ENCODE results near the gene PBRM1.

The PBRM1 gene

DNA sequence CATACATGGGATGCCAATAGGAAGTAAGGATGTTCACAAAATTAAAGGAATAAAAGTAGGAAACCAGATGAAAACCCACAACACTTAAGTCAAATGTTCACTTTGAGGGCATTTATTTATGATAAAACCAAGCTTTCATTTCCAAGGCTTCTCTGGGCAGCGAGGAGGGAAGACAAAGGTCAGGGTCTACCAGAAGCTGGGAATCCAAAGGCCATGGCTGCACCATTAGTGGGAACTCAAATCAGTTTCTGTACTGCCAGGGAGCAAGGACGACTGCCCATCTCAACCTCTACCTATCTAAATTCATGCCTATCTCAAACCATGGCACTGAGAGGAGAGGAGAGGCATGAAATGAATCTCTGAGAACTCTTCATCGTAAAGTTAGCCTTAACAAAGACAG lies 22.6 kb downstream of the PBRM1 start:
- H3K9me3 ChIP-seq (ENCODE audit: severe bottlenecking) = no peaks in the 10 kb centered on the region
- TF ChIP-seq, protein P1, sequence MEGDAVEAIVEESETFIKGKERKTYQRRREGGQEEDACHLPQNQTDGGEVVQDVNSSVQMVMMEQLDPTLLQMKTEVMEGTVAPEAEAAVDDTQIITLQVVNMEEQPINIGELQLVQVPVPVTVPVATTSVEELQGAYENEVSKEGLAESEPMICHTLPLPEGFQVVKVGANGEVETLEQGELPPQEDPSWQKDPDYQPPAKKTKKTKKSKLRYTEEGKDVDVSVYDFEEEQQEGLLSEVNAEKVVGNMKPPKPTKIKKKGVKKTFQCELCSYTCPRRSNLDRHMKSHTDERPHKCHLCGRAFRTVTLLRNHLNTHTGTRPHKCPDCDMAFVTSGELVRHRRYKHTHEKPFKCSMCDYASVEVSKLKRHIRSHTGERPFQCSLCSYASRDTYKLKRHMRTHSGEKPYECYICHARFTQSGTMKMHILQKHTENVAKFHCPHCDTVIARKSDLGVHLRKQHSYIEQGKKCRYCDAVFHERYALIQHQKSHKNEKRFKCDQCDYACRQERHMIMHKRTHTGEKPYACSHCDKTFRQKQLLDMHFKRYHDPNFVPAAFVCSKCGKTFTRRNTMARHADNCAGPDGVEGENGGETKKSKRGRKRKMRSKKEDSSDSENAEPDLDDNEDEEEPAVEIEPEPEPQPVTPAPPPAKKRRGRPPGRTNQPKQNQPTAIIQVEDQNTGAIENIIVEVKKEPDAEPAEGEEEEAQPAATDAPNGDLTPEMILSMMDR (IDR thresholded peaks at IDR 0.05; ENCODE audit: low read depth, low read length) = no peak
- H3K27ac ChIP-seq = no peak overlapping the region
- H3K36me3 ChIP-seq = peaks cover 68% of the 10 kb centered on the region
- H3K4me3 ChIP-seq (ENCODE audit: low read depth, low read length) = no peak overlapping the region
- H3K27me3 ChIP-seq (ENCODE audit: insufficient read depth, low read depth, severe bottlenecking) = no peaks in the 10 kb centered on the region
- DNase-seq = no peak

DNA sequence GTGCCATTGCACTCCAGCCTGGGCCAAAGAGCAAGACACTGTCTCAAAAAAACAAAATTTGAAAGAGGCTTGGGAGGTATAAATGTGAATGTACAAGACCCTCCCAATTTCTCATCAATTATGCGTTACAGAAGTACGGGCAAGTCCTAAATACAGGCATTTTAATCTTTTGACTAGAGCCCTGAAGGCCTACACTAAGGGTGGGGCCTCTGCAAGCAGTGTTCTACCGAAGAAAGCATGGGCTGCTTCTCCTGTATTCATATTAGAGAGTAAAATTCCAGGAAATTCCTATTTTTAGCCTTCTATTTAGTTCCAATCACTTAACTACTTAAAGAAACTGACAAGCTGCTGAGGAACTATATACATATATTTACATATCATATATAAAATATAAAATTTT lies 25.7 kb downstream of the PBRM1 start:
- H3K4me3 ChIP-seq (ENCODE audit: low read depth, low read length) = no peak overlapping the region
- DNase-seq = no peak
- TF ChIP-seq, protein P1 (IDR thresholded peaks at IDR 0.05; ENCODE audit: low read depth, low read length) = no peak
- H3K9me3 ChIP-seq (ENCODE audit: severe bottlenecking) = no peaks in the 10 kb centered on the region
- no peak overlapping the region for H3K27ac ChIP-seq
- peaks cover 82% of the 10 kb centered on the region for H3K36me3 ChIP-seq
- no peaks in the 10 kb centered on the region for H3K27me3 ChIP-seq (ENCODE audit: insufficient read depth, low read depth, severe bottlenecking)

DNA sequence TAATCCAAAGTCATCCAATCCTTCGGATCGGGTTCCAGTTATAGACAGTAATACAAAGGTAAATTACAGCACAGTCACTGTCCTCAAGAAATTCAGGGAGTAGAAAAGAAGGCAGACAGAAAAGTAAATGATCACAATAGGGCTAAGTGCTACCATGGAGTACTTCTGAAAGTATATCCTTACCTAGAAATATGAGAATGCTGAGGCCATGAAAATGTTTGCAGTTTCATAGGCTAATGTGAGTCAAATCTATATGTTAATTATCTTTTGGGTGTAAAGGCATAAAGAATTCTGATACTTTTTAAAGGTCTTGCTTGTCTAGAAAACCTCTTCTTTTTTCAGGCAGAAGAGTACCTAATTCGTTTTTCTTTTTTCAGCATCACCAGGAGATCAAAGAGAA lies 29.8 kb downstream of the PBRM1 start:
- H3K27me3 ChIP-seq (ENCODE audit: insufficient read depth, low read depth, severe bottlenecking) = no peaks in the 10 kb centered on the region
- no peak overlapping the region for H3K4me3 ChIP-seq (ENCODE audit: low read depth, low read length)
- TF ChIP-seq, protein P1 (IDR thresholded peaks at IDR 0.05; ENCODE audit: low read depth, low read length) = no peak
- H3K27ac ChIP-seq = no peak overlapping the region
- H3K9me3 ChIP-seq (ENCODE audit: severe bottlenecking) = no peaks in the 10 kb centered on the region
- DNase-seq = no peak
- peaks cover 93% of the 10 kb centered on the region for H3K36me3 ChIP-seq

DNA sequence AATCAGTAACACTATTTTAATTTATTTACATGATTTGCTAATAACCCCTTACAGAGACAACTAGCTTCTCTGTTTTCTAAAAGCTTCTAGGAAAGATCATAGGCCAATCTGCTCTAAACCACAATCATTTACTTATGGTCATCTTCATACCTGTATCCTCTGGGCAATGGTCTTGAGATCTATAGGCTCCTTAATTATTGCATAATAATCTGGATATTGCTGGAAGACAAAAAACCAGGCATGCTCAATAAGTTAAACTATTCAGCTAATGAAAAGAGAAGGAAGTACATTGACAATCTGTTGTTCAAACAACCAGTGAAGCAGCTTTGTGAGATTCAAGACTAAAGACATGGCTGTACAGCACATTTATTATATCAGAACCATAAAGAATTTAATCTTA lies 34.1 kb downstream of the PBRM1 start:
- H3K27me3 ChIP-seq (ENCODE audit: insufficient read depth, low read depth, severe bottlenecking) = no peaks in the 10 kb centered on the region
- peaks cover 93% of the 10 kb centered on the region for H3K36me3 ChIP-seq
- TF ChIP-seq, protein P1 (IDR thresholded peaks at IDR 0.05; ENCODE audit: low read depth, low read length) = no peak
- no peaks in the 10 kb centered on the region for H3K9me3 ChIP-seq (ENCODE audit: severe bottlenecking)
- H3K27ac ChIP-seq = no peak overlapping the region
- no peak overlapping the region for H3K4me3 ChIP-seq (ENCODE audit: low read depth, low read length)
- DNase-seq = no peak

DNA sequence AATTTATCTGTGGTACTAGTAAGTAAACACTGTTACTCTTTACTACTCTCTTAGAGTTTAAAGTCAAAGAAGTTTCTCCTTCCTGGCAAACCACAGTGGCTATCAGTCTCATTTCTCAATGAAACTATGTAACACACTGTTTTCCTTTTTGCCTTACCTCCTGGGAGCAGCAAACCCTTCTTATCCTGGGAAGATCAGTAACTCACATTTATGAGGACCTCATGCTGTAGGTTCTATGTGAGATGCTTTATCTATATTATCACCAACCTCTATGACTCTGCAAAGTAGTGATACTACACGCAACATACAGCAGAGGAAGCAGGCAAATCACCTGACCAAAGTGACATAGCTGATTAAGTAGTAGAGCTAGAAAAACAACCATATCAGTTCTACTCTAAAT lies 35.3 kb downstream of the PBRM1 start:
- Histone ChIP-seq H3K4me3 (ENCODE audit: low read depth, low read length) (no peak overlapping the region), H3K27ac (no peak overlapping the region), H3K36me3 (peaks cover 88% of the 10 kb centered on the region), H3K27me3 (ENCODE audit: insufficient read depth, low read depth, severe bottlenecking) (no peaks in the 10 kb centered on the region), H3K9me3 (ENCODE audit: severe bottlenecking) (no peaks in the 10 kb centered on the region)
- TF ChIP-seq, protein P1 (IDR thresholded peaks at IDR 0.05; ENCODE audit: low read depth, low read length) = no peak
- DNase-seq = no peak

DNA sequence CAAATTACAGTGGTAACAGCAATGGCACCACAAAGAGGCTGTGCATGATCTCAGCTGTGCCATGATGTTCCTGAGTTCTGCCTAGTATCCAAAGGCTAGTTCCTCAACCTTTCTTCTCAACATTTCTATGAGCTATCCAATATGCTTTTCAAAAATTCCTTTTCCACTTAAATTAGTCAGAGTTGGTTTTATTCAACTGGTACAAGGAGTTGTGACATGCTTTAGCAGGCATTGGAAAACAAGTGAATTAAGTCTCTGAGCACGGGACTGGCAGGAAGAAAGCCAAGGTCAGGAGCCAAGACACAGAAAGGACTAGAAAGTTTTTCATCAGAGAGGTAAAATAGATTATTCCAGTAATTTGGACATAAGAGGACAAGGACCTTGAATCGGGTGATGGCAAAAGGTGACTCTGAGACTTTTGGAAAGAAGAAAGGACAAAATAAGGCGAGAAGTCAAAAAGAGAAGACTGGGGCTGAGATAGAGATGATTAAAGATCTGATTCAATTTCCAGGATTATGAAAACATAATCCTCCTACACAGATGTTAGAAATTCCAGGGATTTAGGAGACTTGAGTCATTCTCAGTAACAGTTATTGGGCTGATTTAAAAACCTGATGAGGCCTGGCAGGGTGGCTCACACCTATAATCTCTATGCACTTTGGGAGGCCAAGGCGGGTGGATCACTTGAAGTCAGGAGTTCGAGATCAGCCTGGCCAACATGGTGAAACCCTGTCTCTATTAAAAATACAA lies 36.1 kb downstream of the PBRM1 start:
- H3K9me3 ChIP-seq (ENCODE audit: severe bottlenecking) = no peaks in the 10 kb centered on the region
- no peak overlapping the region for H3K27ac ChIP-seq
- TF ChIP-seq, protein P1 (IDR thresholded peaks at IDR 0.05; ENCODE audit: low read depth, low read length) = no peak
- H3K36me3 ChIP-seq = peaks cover 85% of the 10 kb centered on the region
- H3K4me3 ChIP-seq (ENCODE audit: low read depth, low read length) = no peak overlapping the region
- no peaks in the 10 kb centered on the region for H3K27me3 ChIP-seq (ENCODE audit: insufficient read depth, low read depth, severe bottlenecking)
- DNase-seq = no peak
